ENCODE data around the gene BCS1L.

Gene BCS1L

GRCh38 chr2:218643751-218644310 is 15.7 kb upstream of the BCS1L start:
- no peak for DNase-seq (ENCODE audit: low read depth in 1 of 2, low spot score in 1 of 2)
- H3K27me3 ChIP-seq (ENCODE audit: insufficient read depth, poor library complexity, severe bottlenecking): no peaks in the 10 kb centered on the region
- no peak overlapping the region for H3K4me3 ChIP-seq (replicated peaks; ENCODE audit: insufficient read depth, low read length)
- TF ChIP-seq CTCF (IDR thresholded peaks at IDR 0.05; ENCODE audit: insufficient read depth, low read length) (no peak), SPI1 (IDR thresholded peaks at IDR 0.05; ENCODE audit: borderline replicate concordance, low read depth) (no peak), GABPA (IDR thresholded peaks at IDR 0.05; ENCODE audit: low read depth) (no peak), POLR2AphosphoS5 (IDR thresholded peaks at IDR 0.05; ENCODE audit: low read depth) (no peak), REST (IDR thresholded peaks at IDR 0.05; ENCODE audit: insufficient replicate concordance, low read depth) (no peak)
- H3K27ac ChIP-seq (replicated peaks): no peak overlapping the region

- TF ChIP-seq GABPA (IDR thresholded peaks at IDR 0.05; ENCODE audit: low read depth) (no peak), POLR2AphosphoS5 (IDR thresholded peaks at IDR 0.05; ENCODE audit: low read depth) (no peak), CTCF (IDR thresholded peaks at IDR 0.05; ENCODE audit: insufficient read depth, low read length) (no peak), SPI1 (IDR thresholded peaks at IDR 0.05; ENCODE audit: borderline replicate concordance, low read depth) (no peak), REST (IDR thresholded peaks at IDR 0.05; ENCODE audit: insufficient replicate concordance, low read depth) (no peak)
- Histone ChIP-seq H3K27ac (replicated peaks) (no peak overlapping the region), H3K27me3 (ENCODE audit: insufficient read depth, poor library complexity, severe bottlenecking) (no peaks in the 10 kb centered on the region), H3K4me3 (replicated peaks; ENCODE audit: insufficient read depth, low read length) (no peak overlapping the region)
- DNase-seq (ENCODE audit: low read depth in 1 of 2, low spot score in 1 of 2): no peak
Observed at GRCh38 chr2:218644721-218645120, 14.8 kb upstream of the BCS1L start.

- Histone ChIP-seq H3K27me3 (ENCODE audit: insufficient read depth, poor library complexity, severe bottlenecking) (no peaks in the 10 kb centered on the region), H3K4me3 (replicated peaks; ENCODE audit: insufficient read depth, low read length) (no peak overlapping the region), H3K27ac (replicated peaks) (no peak overlapping the region)
- no peak for DNase-seq (ENCODE audit: low read depth in 1 of 2, low spot score in 1 of 2)
- TF ChIP-seq CTCF (IDR thresholded peaks at IDR 0.05; ENCODE audit: insufficient read depth, low read length): no peak
- no peak for TF ChIP-seq GABPA (IDR thresholded peaks at IDR 0.05; ENCODE audit: low read depth)
- no peak for TF ChIP-seq SPI1 (IDR thresholded peaks at IDR 0.05; ENCODE audit: borderline replicate concordance, low read depth)
- no peak for TF ChIP-seq POLR2AphosphoS5 (IDR thresholded peaks at IDR 0.05; ENCODE audit: low read depth)
- no peak for TF ChIP-seq REST (IDR thresholded peaks at IDR 0.05; ENCODE audit: insufficient replicate concordance, low read depth)
Observed at GRCh38 chr2:218645126-218645525, 14.4 kb upstream of the BCS1L start.

All from HL-60 (cell line).